Parathyroid adenoma (tissue), 2 donors: ENCODE measurements around the gene ZGPAT.

Experiments used
- H2AFZ ChIP-seq: fragments of 300-600 bp; sonication (generic); one replicate; pipeline ENCODE4 v1.7.0; 2017; ENCODE audit warnings: antibody characterized with exemption, mild to moderate bottlenecking
- H3K27ac ChIP-seq: fragments of 300-600 bp; sonication (generic); one replicate; pipeline ENCODE4 v1.7.0; 2017
- H3K27me3 ChIP-seq: fragments of 300-600 bp; sonication (generic); one replicate; pipeline ENCODE4 v1.7.0; 2017; ENCODE audit warnings: low read length; ENCODE audit not compliant: control insufficient read depth, insufficient read depth
- H3K36me3 ChIP-seq: fragments of 300-600 bp; sonication (generic); one replicate; pipeline ENCODE4 v1.7.0; 2017; ENCODE audit warnings: low read length; ENCODE audit not compliant: control insufficient read depth, insufficient read depth
- H3K4me1 ChIP-seq: fragments of 300-600 bp; sonication (generic); one replicate; pipeline ENCODE4 v1.7.0; 2017; ENCODE audit warnings: control low read depth
- H3K4me2 ChIP-seq: fragments of 300-600 bp; sonication (generic); one replicate; pipeline ENCODE4 v1.7.0; 2017; ENCODE audit warnings: low read length
- H3K4me3 ChIP-seq: fragments of 300-600 bp; sonication (generic); one replicate; pipeline ENCODE4 v1.7.0; 2017; ENCODE audit warnings: low read depth, low read length
- H3K79me2 ChIP-seq: fragments of 300-600 bp; sonication (generic); one replicate; pipeline ENCODE4 v1.7.0; 2017; ENCODE audit warnings: control low read depth
- H3K9ac ChIP-seq: fragments of 300-600 bp; sonication (generic); one replicate; pipeline ENCODE4 v1.7.0; 2017; ENCODE audit warnings: mild to moderate bottlenecking
- H3K9me3 ChIP-seq: fragments of 300-600 bp; sonication (generic); one replicate; pipeline ENCODE4 v1.7.0; 2017; ENCODE audit warnings: low read length; ENCODE audit not compliant: control insufficient read depth
- TF ChIP-seq, protein P1 (sequence below): fragments of 300-600 bp; sonication (generic); IDR thresholded peaks from one replicate; pipeline ENCODE4 v1.7.0; 2017; ENCODE audit warnings: antibody characterized with exemption, mild to moderate bottlenecking
- donor health status: primary hyperparathyroidism.

Gene ZGPAT

DNA sequence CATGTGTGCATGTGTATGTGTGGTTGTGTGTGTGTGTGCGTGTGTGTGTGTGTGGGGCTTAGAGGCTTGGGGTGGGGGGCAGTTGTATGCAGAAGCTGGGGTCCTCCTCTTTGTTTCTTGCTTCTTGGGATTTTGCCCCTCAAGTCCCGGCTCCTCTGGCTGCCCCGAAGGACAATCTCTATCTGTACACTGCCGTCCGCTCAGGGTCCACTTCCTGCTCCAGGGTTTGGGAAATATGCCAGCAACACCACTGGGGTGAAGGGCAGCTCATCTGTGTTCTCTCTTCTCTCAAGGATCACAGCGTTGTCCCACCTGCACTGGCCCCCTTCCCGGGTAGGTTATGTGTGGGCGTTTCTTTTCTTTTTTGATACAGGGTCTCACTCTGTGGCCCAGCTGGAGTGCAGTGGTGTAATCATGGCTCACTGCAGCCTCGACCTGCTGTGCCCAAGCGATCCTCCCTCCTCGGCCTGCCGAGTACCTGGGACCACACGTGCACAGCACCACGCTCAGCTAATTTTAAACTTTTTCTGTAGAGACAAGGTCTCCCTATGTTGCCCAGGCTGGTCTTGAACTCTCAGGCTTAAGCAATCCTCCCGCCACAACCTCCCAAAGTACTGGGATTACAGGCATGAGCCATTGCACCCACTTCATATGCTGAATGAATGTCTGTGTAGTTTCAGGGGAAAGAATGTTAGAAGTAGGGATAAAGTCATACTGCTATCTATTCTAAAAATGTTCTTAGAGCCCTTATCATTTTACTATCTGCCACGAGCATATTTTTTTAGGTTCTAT is 57.4 kb downstream of the ZGPAT start:
- Histone ChIP-seq H3K4me1 (no peaks in the 10 kb centered on the region), H3K9me3 (no peaks in the 10 kb centered on the region), H3K4me3 (no peak overlapping the region), H3K27ac (no peak overlapping the region), H3K36me3 (no peaks in the 10 kb centered on the region), H3K79me2 (peaks cover 20% of the 10 kb centered on the region), H3K27me3 (no peaks in the 10 kb centered on the region), H3K4me2 (no peak overlapping the region), H2AFZ (no peak overlapping the region), H3K9ac (no peak overlapping the region)
- TF ChIP-seq, protein P1, sequence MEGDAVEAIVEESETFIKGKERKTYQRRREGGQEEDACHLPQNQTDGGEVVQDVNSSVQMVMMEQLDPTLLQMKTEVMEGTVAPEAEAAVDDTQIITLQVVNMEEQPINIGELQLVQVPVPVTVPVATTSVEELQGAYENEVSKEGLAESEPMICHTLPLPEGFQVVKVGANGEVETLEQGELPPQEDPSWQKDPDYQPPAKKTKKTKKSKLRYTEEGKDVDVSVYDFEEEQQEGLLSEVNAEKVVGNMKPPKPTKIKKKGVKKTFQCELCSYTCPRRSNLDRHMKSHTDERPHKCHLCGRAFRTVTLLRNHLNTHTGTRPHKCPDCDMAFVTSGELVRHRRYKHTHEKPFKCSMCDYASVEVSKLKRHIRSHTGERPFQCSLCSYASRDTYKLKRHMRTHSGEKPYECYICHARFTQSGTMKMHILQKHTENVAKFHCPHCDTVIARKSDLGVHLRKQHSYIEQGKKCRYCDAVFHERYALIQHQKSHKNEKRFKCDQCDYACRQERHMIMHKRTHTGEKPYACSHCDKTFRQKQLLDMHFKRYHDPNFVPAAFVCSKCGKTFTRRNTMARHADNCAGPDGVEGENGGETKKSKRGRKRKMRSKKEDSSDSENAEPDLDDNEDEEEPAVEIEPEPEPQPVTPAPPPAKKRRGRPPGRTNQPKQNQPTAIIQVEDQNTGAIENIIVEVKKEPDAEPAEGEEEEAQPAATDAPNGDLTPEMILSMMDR: no peak

- Histone ChIP-seq H3K4me3 (no peak overlapping the region), H2AFZ (no peak overlapping the region), H3K27me3 (no peaks in the 10 kb centered on the region), H3K4me2 (no peak overlapping the region), H3K27ac (no peak overlapping the region), H3K79me2 (peaks cover 23% of the 10 kb centered on the region), H3K36me3 (no peaks in the 10 kb centered on the region), H3K9ac (no peak overlapping the region), H3K9me3 (no peaks in the 10 kb centered on the region), H3K4me1 (no peaks in the 10 kb centered on the region)
- TF ChIP-seq, protein P1: no peak
Measured at GRCh38 chr20:63765902-63766301, 58.1 kb downstream of the ZGPAT start.

DNA sequence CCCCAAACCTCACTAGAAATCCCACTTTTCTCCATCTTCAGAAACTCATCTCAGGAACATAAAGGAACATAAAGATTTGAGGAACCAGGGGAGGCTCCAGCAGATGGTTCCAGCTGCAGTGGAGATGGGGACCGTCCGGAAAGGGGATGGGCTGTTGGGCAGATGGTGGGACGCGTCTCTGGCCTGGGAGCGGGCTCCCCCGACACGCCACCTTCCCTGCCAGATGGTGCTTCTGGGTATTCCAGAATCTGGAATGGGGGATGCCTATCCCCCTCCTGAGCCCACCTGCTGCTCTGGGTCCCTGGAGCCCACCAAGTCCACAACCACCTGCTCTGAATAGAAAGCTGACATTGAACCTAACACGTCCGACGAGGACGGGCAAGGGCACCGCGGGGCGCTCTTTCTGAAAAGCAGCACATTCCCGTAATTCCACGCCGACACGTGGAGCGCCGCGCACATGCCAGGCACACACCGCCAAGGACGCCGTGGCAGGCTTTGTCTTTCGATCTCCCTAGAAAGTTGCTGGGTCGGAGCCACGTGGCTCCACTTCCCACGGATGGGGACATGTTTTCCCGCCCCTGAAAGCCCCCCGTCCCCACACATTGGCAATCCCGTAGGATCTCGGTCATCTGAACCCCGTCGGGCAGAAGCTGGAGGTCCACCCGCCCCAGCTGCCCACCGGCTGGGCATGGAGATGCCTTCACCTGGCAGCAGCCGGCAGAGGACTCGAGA is 59.0 kb downstream of the ZGPAT start:
- H3K4me2 ChIP-seq: no peak overlapping the region
- H2AFZ ChIP-seq: no peak overlapping the region
- H3K9ac ChIP-seq: no peak overlapping the region
- H3K9me3 ChIP-seq: no peaks in the 10 kb centered on the region
- H3K4me3 ChIP-seq: no peak overlapping the region
- H3K36me3 ChIP-seq: no peaks in the 10 kb centered on the region
- peaks cover 32% of the 10 kb centered on the region for H3K79me2 ChIP-seq
- no peak overlapping the region for H3K27ac ChIP-seq
- H3K4me1 ChIP-seq: no peaks in the 10 kb centered on the region
- TF ChIP-seq, protein P1: no peak
- H3K27me3 ChIP-seq: no peaks in the 10 kb centered on the region

GRCh38 chr20:63767456-63767855 is 59.6 kb downstream of the ZGPAT start:
- TF ChIP-seq, protein P1: no peak
- Histone ChIP-seq H3K9ac (no peak overlapping the region), H3K9me3 (no peaks in the 10 kb centered on the region), H3K36me3 (no peaks in the 10 kb centered on the region), H3K27ac (no peak overlapping the region), H3K4me1 (no peaks in the 10 kb centered on the region), H3K4me2 (no peak overlapping the region), H3K4me3 (no peak overlapping the region), H3K79me2 (peaks cover 33% of the 10 kb centered on the region), H2AFZ (no peak overlapping the region), H3K27me3 (no peaks in the 10 kb centered on the region)
